Karpas-422 (cell line): ENCODE data around the gene TMCO4. TPM values are rescaled to one million over a fixed set of nuclear protein-coding genes. Genes with fewer than 3 reads are reported as not detected.
"Not testable (repeated sequence)": the region's sequence is repeated elsewhere in the genome, so short reads cannot be mapped to it uniquely, and the experiment has no call there.

Experiments used
- DNase-seq: peaks from one replicate; pipeline ENCODE4 v3.0.0-alpha.2; 2015
- H2AFZ ChIP-seq: fragments of 200-600 bp; sonication (generic); 2 replicates; pipeline ENCODE4 v1.6.1; 2014; ENCODE audit warnings: antibody characterized with exemption, low read length, mixed read lengths
- H3K27ac ChIP-seq: fragments of 200-600 bp; sonication (generic); 2 replicates; pipeline ENCODE4 v1.5.1; 2014; ENCODE audit warnings: mild to moderate bottlenecking, low read length, moderate library complexity
- H3K27me3 ChIP-seq: fragments of 200-600 bp; sonication (generic); 2 replicates; pipeline ENCODE4 v1.6.1; 2014; ENCODE audit warnings: low read length, mixed read lengths
- H3K36me3 ChIP-seq: fragments of 200-600 bp; sonication (generic); 2 replicates; pipeline ENCODE4 v1.6.1; 2014; ENCODE audit warnings: low read length, mixed read lengths; ENCODE audit not compliant: insufficient read depth
- H3K4me1 ChIP-seq: fragments of 200-600 bp; sonication (generic); 2 replicates; pipeline ENCODE4 v1.6.1; 2014; ENCODE audit warnings: mild to moderate bottlenecking, low read length, mixed read lengths
- H3K4me2 ChIP-seq: fragments of 200-600 bp; sonication (generic); 2 replicates; pipeline ENCODE4 v1.6.1; 2014; ENCODE audit warnings: low read length, low read depth, mild to moderate bottlenecking; ENCODE audit not compliant: poor library complexity, severe bottlenecking
- H3K4me3 ChIP-seq: fragments of 200-600 bp; sonication (generic); 2 replicates; pipeline ENCODE4 v1.5.1; 2014; ENCODE audit warnings: mild to moderate bottlenecking, antibody characterized with exemption, low read length, mixed read lengths
- H3K79me2 ChIP-seq: fragments of 200-600 bp; sonication (generic); 2 replicates; pipeline ENCODE4 v1.6.1; 2014; ENCODE audit warnings: mild to moderate bottlenecking, low read length, mixed read lengths
- H3K9ac ChIP-seq: fragments of 200-600 bp; sonication (generic); 2 replicates; pipeline ENCODE4 v1.6.0; 2014; ENCODE audit warnings: low read length
- H3K9me2 ChIP-seq: fragments of 200-600 bp; sonication (generic), shearing (Covaris generic); replicated peaks from 2 replicates; pipeline ENCODE4 v1.6.0; 2014; ENCODE audit warnings: mild to moderate bottlenecking, low read length, moderate library complexity; ENCODE audit not compliant: insufficient read depth
- H3K9me3 ChIP-seq: fragments of 300-700, 200-600 bp; sonication (generic); 2 replicates; pipeline ENCODE4 v1.6.1; 2014; ENCODE audit warnings: low read length, mixed read lengths
- H4K20me1 ChIP-seq: fragments of 200-600 bp; sonication (generic); 2 replicates; pipeline ENCODE4 v1.6.1; 2014; ENCODE audit warnings: mild to moderate bottlenecking, antibody characterized with exemption, low read length, low read depth; ENCODE audit not compliant: insufficient read depth
- total RNA-seq: library from RNA; depleted of rRNA; stranded (reverse); fragments of >200 nt; shearing (Covaris generic); gene quantifications from 2 replicates; pipeline ENCODE4 v1.2.3, GENCODE V29; 2014; ENCODE audit warnings: low replicate concordance

Gene TMCO4
- total RNA-seq, 1 experiment from 2014 or later = 9.9 TPM

DNA sequence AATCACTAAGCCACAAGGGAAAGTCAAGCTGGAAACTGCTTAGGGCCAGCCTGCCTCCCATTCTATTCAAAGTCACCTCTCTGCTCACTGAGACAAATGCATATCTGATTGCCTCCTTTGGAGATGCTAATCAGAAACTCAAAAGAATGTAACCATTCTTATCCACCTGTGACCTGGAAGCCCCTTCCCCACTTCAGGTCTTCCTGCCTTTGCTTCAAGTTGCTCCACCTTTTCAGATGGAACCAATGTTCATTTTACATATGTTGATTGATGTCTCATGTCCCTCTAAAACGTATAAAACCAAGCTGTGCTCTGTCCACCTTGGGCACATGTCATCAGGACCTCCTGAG, 17.0 kb upstream of the TMCO4 start:
- H3K36me3 ChIP-seq, H3K9ac ChIP-seq, H3K27me3 ChIP-seq, H4K20me1 ChIP-seq, H2AFZ ChIP-seq, H3K27ac ChIP-seq, H3K4me1 ChIP-seq, H3K9me2 ChIP-seq, H3K9me3 ChIP-seq, H3K4me3 ChIP-seq, H3K79me2 ChIP-seq, DNase-seq, H3K4me2 ChIP-seq: not testable (repeated sequence)

- H3K9me3 ChIP-seq = no peaks in the 10 kb centered on the region
- H3K36me3 ChIP-seq = no peaks in the 10 kb centered on the region
- no peak overlapping the region for H2AFZ ChIP-seq
- no peaks in the 10 kb centered on the region for H3K9me2 ChIP-seq
- no peaks in the 10 kb centered on the region for H4K20me1 ChIP-seq
- no peaks in the 10 kb centered on the region for H3K79me2 ChIP-seq
- no peak overlapping the region for H3K9ac ChIP-seq
- no peaks in the 10 kb centered on the region for H3K27me3 ChIP-seq
- no peaks in the 10 kb centered on the region for H3K4me1 ChIP-seq
- no peak overlapping the region for H3K4me2 ChIP-seq
- DNase-seq = no peak
- H3K27ac ChIP-seq = no peak overlapping the region
- H3K4me3 ChIP-seq = no peak overlapping the region
These were observed 16.4 kb upstream of the TMCO4 start for GRCh38 chr1:19815801-19816736.

GRCh38 chr1:19814681-19815503, 15.2 kb upstream of the TMCO4 start, which contains the start of gene RNF186:
RNF186 (minus strand) TSS chr1:19815283; CDS start chr1:19815101, 182 bp downstream.
- H3K36me3 ChIP-seq = no peaks in the 10 kb centered on the region
- no peak within 1 kb of the TSS for H2AFZ ChIP-seq
- DNase-seq = no peak
- H3K4me3 ChIP-seq = no peak within 1 kb of the TSS
- H3K4me2 ChIP-seq = no peak within 1 kb of the TSS
- no peaks in the 10 kb centered on the region for H4K20me1 ChIP-seq
- H3K9ac ChIP-seq = no peak within 1 kb of the TSS
- no peak within 1 kb of the TSS for H3K27ac ChIP-seq
- H3K27me3 ChIP-seq = no peaks in the 10 kb centered on the region
- H3K9me2 ChIP-seq = no peaks in the 10 kb centered on the region
- no peaks in the 10 kb centered on the region for H3K9me3 ChIP-seq
- H3K4me1 ChIP-seq = no peaks in the 10 kb centered on the region
- no peaks in the 10 kb centered on the region for H3K79me2 ChIP-seq

- no peak for DNase-seq
- Histone ChIP-seq H3K9me3 (no peaks in the 10 kb centered on the region), H3K79me2 (no peaks in the 10 kb centered on the region), H3K4me3 (no peak overlapping the region), H3K36me3 (no peaks in the 10 kb centered on the region), H3K4me1 (no peaks in the 10 kb centered on the region), H3K27me3 (no peaks in the 10 kb centered on the region), H3K4me2 (no peak overlapping the region), H3K27ac (no peak overlapping the region), H2AFZ (no peak overlapping the region), H4K20me1 (no peaks in the 10 kb centered on the region), H3K9me2 (no peaks in the 10 kb centered on the region), H3K9ac (no peak overlapping the region)
These were observed 14.5 kb upstream of the TMCO4 start for GRCh38 chr1:19814244-19814661.

GRCh38 chr1:19813643-19813960, 13.9 kb upstream of the TMCO4 start:
- no peak overlapping the region for H3K4me2 ChIP-seq
- no peaks in the 10 kb centered on the region for H3K27me3 ChIP-seq
- H3K9me3 ChIP-seq = no peaks in the 10 kb centered on the region
- H3K9me2 ChIP-seq = no peaks in the 10 kb centered on the region
- no peak overlapping the region for H2AFZ ChIP-seq
- H3K27ac ChIP-seq = no peak overlapping the region
- no peaks in the 10 kb centered on the region for H3K4me1 ChIP-seq
- DNase-seq = no peak
- H3K36me3 ChIP-seq = no peaks in the 10 kb centered on the region
- no peak overlapping the region for H3K4me3 ChIP-seq
- no peak overlapping the region for H3K9ac ChIP-seq
- no peaks in the 10 kb centered on the region for H4K20me1 ChIP-seq
- no peaks in the 10 kb centered on the region for H3K79me2 ChIP-seq

- Histone ChIP-seq H3K79me2 (no peaks in the 10 kb centered on the region), H3K4me2 (no peak overlapping the region), H3K4me3 (no peak overlapping the region), H3K27ac (no peak overlapping the region), H4K20me1 (no peaks in the 10 kb centered on the region), H3K27me3 (no peaks in the 10 kb centered on the region), H3K36me3 (no peaks in the 10 kb centered on the region), H3K4me1 (no peaks in the 10 kb centered on the region), H2AFZ (no peak overlapping the region), H3K9me2 (no peaks in the 10 kb centered on the region), H3K9me3 (no peaks in the 10 kb centered on the region), H3K9ac (no peak overlapping the region)
- DNase-seq = no peak
These were observed 13.3 kb upstream of the TMCO4 start for GRCh38 chr1:19812875-19813642.

- Histone ChIP-seq H3K9me3 (no peaks in the 10 kb centered on the region), H3K27me3 (no peaks in the 10 kb centered on the region), H3K36me3 (no peaks in the 10 kb centered on the region), H3K27ac (no peak overlapping the region), H2AFZ (no peak overlapping the region), H3K9me2 (no peaks in the 10 kb centered on the region), H4K20me1 (no peaks in the 10 kb centered on the region), H3K4me1 (no peaks in the 10 kb centered on the region), H3K9ac (no peak overlapping the region), H3K4me2 (no peak overlapping the region), H3K4me3 (no peak overlapping the region), H3K79me2 (no peaks in the 10 kb centered on the region)
- DNase-seq = peak; percentile 79
These were observed 11.6 kb upstream of the TMCO4 start for GRCh38 chr1:19811206-19811851.
